ENCODE data around the gene LBX2. TPM values are rescaled to one million over a fixed set of nuclear protein-coding genes. Genes with fewer than 3 reads are reported as not detected.

The LBX2 gene
- total RNA-seq, 1 experiment from 2014 or later: 10.1 TPM

GRCh38 chr2:74450570-74451190 is 48.7 kb downstream of the LBX2 start:
- CTCF ChIA-PET: no interaction called here
- DNase-seq (ENCODE audit: low read depth, low spot score): no peak
- Histone ChIP-seq H3K79me2 (ENCODE audit: insufficient read depth, low read length) (peaks cover 6% of the 10 kb centered on the region; the same call in 1 of the 2 replicates), H4K20me1 (ENCODE audit: insufficient read depth) (no peaks in the 10 kb centered on the region), H3K27me3 (ENCODE audit: insufficient read depth, low read length) (no peaks in the 10 kb centered on the region), H3K4me1 (ENCODE audit: control insufficient read depth in 1 of 2, insufficient read depth in 2 of 2, low read length in 2 of 2) (peaks cover under 1 to 23% of the 10 kb centered on the region in 2 experiments), H3K9me2 (ENCODE audit: insufficient read depth) (no peaks in the 10 kb centered on the region), H3K4me2 (ENCODE audit: low read length) (no peak overlapping the region), H3K27ac (ENCODE audit: low read depth, low read length) (no peak overlapping the region), H3K36me3 (ENCODE audit: control insufficient read depth in 1 of 2, insufficient read depth in 2 of 2, low read length in 2 of 2) (no peaks in the 10 kb centered on the region), H3K4me3 (replicated peaks in 1 of 2; ENCODE audit: low read depth in 1 of 2, low read length in 2 of 2) (no peak overlapping the region), H2AFZ (ENCODE audit: low read depth, low read length, poor library complexity, severe bottlenecking) (no peak overlapping the region), H3K9me3 (ENCODE audit: control insufficient read depth in 1 of 2, insufficient read depth in 1 of 2, low read depth in 1 of 2, low read length in 2 of 2) (no peaks in the 10 kb centered on the region), H3K9ac (ENCODE audit: low read length) (no peak overlapping the region)
- no TSS peak for BruUV-seq (replicated peaks)
- ATAC-seq: no peak
- POLR2A ChIA-PET: no interaction called here
- RAD21 ChIA-PET (ENCODE audit: low non-redundant PET in 1 of 2, low total read pairs in 2 of 2, uncharacterized antibody in 2 of 2, unreplicated experiment in 2 of 2): no interaction called here
- TF ChIP-seq MAX (IDR thresholded peaks at IDR 0.05): no peak
- no peak for TF ChIP-seq ZNF274 (IDR thresholded peaks at IDR 0.05; ENCODE audit: low read depth, low read length)
- TF ChIP-seq ELF1 (IDR thresholded peaks at IDR 0.05; ENCODE audit: borderline replicate concordance, low read depth): no peak
- no peak for TF ChIP-seq CTCF (IDR thresholded peaks at IDR 0.05 in 2 of 3, conservative IDR thresholded peaks at IDR 0.05 in 1 of 3; ENCODE audit: borderline replicate concordance in 1 of 3, insufficient read depth in 1 of 3, low read depth in 2 of 3, low read length in 2 of 3)
- no peak for TF ChIP-seq POLR2A (IDR thresholded peaks at IDR 0.05; ENCODE audit: borderline replicate concordance, extremely low read depth, insufficient read depth, insufficient read length)
- TF ChIP-seq FOSL1 (IDR thresholded peaks at IDR 0.05; ENCODE audit: low read depth): no peak
- TF ChIP-seq POLR2AphosphoS5 (IDR thresholded peaks at IDR 0.05; ENCODE audit: low read depth, low read length): no peak
- intact Hi-C loops (cut with micrococcal nuclease): loop anchor here (10.0 kb wide), 1 partner anchor 1216 kb away; the partner anchor contains the start of genes CCT7 and PRADC1

- Histone ChIP-seq H3K9ac (ENCODE audit: low read length) (no peak overlapping the region), H3K27me3 (ENCODE audit: insufficient read depth, low read length) (no peaks in the 10 kb centered on the region), H3K4me2 (ENCODE audit: low read length) (no peak overlapping the region), H4K20me1 (ENCODE audit: insufficient read depth) (no peaks in the 10 kb centered on the region), H3K4me3 (replicated peaks in 1 of 2; ENCODE audit: low read depth in 1 of 2, low read length in 2 of 2) (no peak overlapping the region), H3K9me3 (ENCODE audit: control insufficient read depth in 1 of 2, insufficient read depth in 1 of 2, low read depth in 1 of 2, low read length in 2 of 2) (no peaks in the 10 kb centered on the region), H3K4me1 (ENCODE audit: control insufficient read depth in 1 of 2, insufficient read depth in 2 of 2, low read length in 2 of 2) (peaks cover 12 to 25% of the 10 kb centered on the region in 2 experiments), H2AFZ (ENCODE audit: low read depth, low read length, poor library complexity, severe bottlenecking) (no peak overlapping the region), H3K36me3 (ENCODE audit: control insufficient read depth in 1 of 2, insufficient read depth in 2 of 2, low read length in 2 of 2) (no peaks in the 10 kb centered on the region), H3K27ac (ENCODE audit: low read depth, low read length) (no peak overlapping the region), H3K79me2 (ENCODE audit: insufficient read depth, low read length) (no peaks in the 10 kb centered on the region), H3K9me2 (ENCODE audit: insufficient read depth) (no peaks in the 10 kb centered on the region)
- DNase-seq (ENCODE audit: low read depth, low spot score) (no peak), ATAC-seq (no peak)
- no TSS peak for BruUV-seq (replicated peaks)
- intact Hi-C loops (cut with micrococcal nuclease): no loop called here
- ChIA-PET CTCF (no interaction called here), RAD21 (ENCODE audit: low non-redundant PET in 1 of 2, low total read pairs in 2 of 2, uncharacterized antibody in 2 of 2, unreplicated experiment in 2 of 2) (no interaction called here), POLR2A (interaction anchor here (1.2 kb wide), 1 partner anchor 8 kb away, joined by 3 read pairs; no protein-coding TSS in a partner anchor)
- TF ChIP-seq JUND (IDR thresholded peaks at IDR 0.05): no peak
- TF ChIP-seq MAX (IDR thresholded peaks at IDR 0.05): no peak
- no peak for TF ChIP-seq ELF1 (IDR thresholded peaks at IDR 0.05; ENCODE audit: borderline replicate concordance, low read depth)
- TF ChIP-seq CTCF (IDR thresholded peaks at IDR 0.05 in 2 of 3, conservative IDR thresholded peaks at IDR 0.05 in 1 of 3; ENCODE audit: borderline replicate concordance in 1 of 3, insufficient read depth in 1 of 3, low read depth in 2 of 3, low read length in 2 of 3): no peak
- no peak for TF ChIP-seq ZFX (IDR thresholded peaks at IDR 0.05)
- no peak for TF ChIP-seq SIN3A (IDR thresholded peaks at IDR 0.05; ENCODE audit: low read depth)
Measured at GRCh38 chr2:74448771-74449170, 50.6 kb downstream of the LBX2 start.
